Measurements from ENCODE around the gene GNAI3. TPM values are rescaled to one million over a fixed set of nuclear protein-coding genes. Genes with fewer than 3 reads are reported as not detected.

The GNAI3 gene
- total RNA-seq, 2 donors from 2014 or later: 3.6 to 4.9 TPM

- ATAC-seq: no peak
These were observed 101.1 kb downstream of the GNAI3 start for GRCh38 chr1:109649491-109649914.

GRCh38 chr1:109650609-109651008, 102.2 kb downstream of the GNAI3 start:
- ATAC-seq (no peak), DNase-seq (no peak)
- intact Hi-C loops (cut with DNase I): no loop called here
- H3K27me3 ChIP-seq: no peaks in the 10 kb centered on the region
- H3K4me1 ChIP-seq: peaks cover 12% of the 10 kb centered on the region
- H3K4me3 ChIP-seq: no peak overlapping the region
- H3K36me3 ChIP-seq (replicated peaks in 1 of 2; ENCODE audit: insufficient read depth in 1 of 2, low read depth in 2 of 2): no peaks in the 10 kb centered on the region
- TF ChIP-seq POLR2A (IDR thresholded peaks at IDR 0.05) (no peak), CTCF (IDR thresholded peaks at IDR 0.05) (no peak)
- WGBS, 2 donors: 64 to 78% methylated on average over 3 of the region's 3 CpGs
- no peaks in the 10 kb centered on the region for H3K9me3 ChIP-seq
- no peak overlapping the region for H3K27ac ChIP-seq

More at GRCh38 chr1:109649491-109649914, 101.1 kb downstream of the GNAI3 start:
- peaks cover 4% of the 10 kb centered on the region for H3K4me1 ChIP-seq
- TF ChIP-seq CTCF (IDR thresholded peaks at IDR 0.05) (peak in 4 of 7 experiments; percentile 7 to 31 (median 12)), POLR2A (IDR thresholded peaks at IDR 0.05) (no peak)
- no peaks in the 10 kb centered on the region for H3K27me3 ChIP-seq
- H3K9me3 ChIP-seq: no peaks in the 10 kb centered on the region
- no peak overlapping the region for H3K4me3 ChIP-seq
- DNase-seq: no peak
- H3K36me3 ChIP-seq (replicated peaks in 1 of 2; ENCODE audit: insufficient read depth in 1 of 2, low read depth in 2 of 2): no peaks in the 10 kb centered on the region
- H3K27ac ChIP-seq: no peak overlapping the region
- intact Hi-C loops (cut with DNase I): no loop called here
- 49 to 62% methylated on average over 4 of the region's 4 CpGs for WGBS, 2 donors

GRCh38 chr1:109652402-109652801, 104.0 kb downstream of the GNAI3 start:
- H3K27ac ChIP-seq: no peak overlapping the region
- H3K36me3 ChIP-seq (replicated peaks in 1 of 2; ENCODE audit: insufficient read depth in 1 of 2, low read depth in 2 of 2): no peaks in the 10 kb centered on the region
- ATAC-seq (no peak), DNase-seq (no peak)
- intact Hi-C loops (cut with DNase I): no loop called here
- H3K27me3 ChIP-seq: no peaks in the 10 kb centered on the region
- WGBS, 2 donors: 35 to 43% methylated on average over 2 of the region's 2 CpGs
- H3K4me1 ChIP-seq: peaks cover 17% of the 10 kb centered on the region
- no peak overlapping the region for H3K4me3 ChIP-seq
- no peak for TF ChIP-seq POLR2A (IDR thresholded peaks at IDR 0.05)
- TF ChIP-seq CTCF (IDR thresholded peaks at IDR 0.05): no peak
- no peaks in the 10 kb centered on the region for H3K9me3 ChIP-seq

GRCh38 chr1:109653306-109653705, 104.9 kb downstream of the GNAI3 start:
- Histone ChIP-seq H3K27ac (no peak overlapping the region), H3K9me3 (no peaks in the 10 kb centered on the region), H3K4me3 (no peak overlapping the region), H3K4me1 (peaks cover 23% of the 10 kb centered on the region), H3K27me3 (no peaks in the 10 kb centered on the region), H3K36me3 (replicated peaks in 1 of 2; ENCODE audit: insufficient read depth in 1 of 2, low read depth in 2 of 2) (no peaks in the 10 kb centered on the region)
- TF ChIP-seq CTCF (IDR thresholded peaks at IDR 0.05) (no peak), POLR2A (IDR thresholded peaks at IDR 0.05) (no peak)
- DNase-seq (no peak), ATAC-seq (no peak)
- intact Hi-C loops (cut with DNase I): no loop called here
- 29 to 45% methylated on average over 2 of the region's 2 CpGs for WGBS, 2 donors

GRCh38 chr1:109654519-109654918, 106.1 kb downstream of the GNAI3 start:
- Histone ChIP-seq H3K27ac (peak overlapping the region in 1 of 4 donors; percentile 83), H3K9me3 (no peaks in the 10 kb centered on the region), H3K27me3 (no peaks in the 10 kb centered on the region), H3K36me3 (replicated peaks in 1 of 2; ENCODE audit: insufficient read depth in 1 of 2, low read depth in 2 of 2) (no peaks in the 10 kb centered on the region), H3K4me1 (peaks cover 35% of the 10 kb centered on the region), H3K4me3 (no peak overlapping the region)
- intact Hi-C loops (cut with DNase I): no loop called here
- no peak for ATAC-seq
- WGBS, 2 donors: 84 to 87% methylated on average over 12 of the region's 12 CpGs
- no peak for TF ChIP-seq POLR2A (IDR thresholded peaks at IDR 0.05)
- no peak for TF ChIP-seq CTCF (IDR thresholded peaks at IDR 0.05)
- DNase-seq: no peak

Measured in body of pancreas (tissue), 4 donors.